Renal cortical epithelial cell (primary cell): ENCODE results near the gene EMID1. TPM values are rescaled to one million over a fixed set of nuclear protein-coding genes. Genes with fewer than 3 reads are reported as not detected.

Experiments used
- DNase-seq: peaks from one replicate; pipeline ENCODE4 v3.0.0-alpha.2; 2011; ENCODE audit warnings: low read depth
- total RNA-seq: library from RNA; depleted of rRNA; stranded (reverse); fragments of >200 nt; gene quantifications from 2 replicates; pipeline ENCODE4 v1.2.3, GENCODE V29; 2014

The EMID1 gene
- total RNA-seq, 1 donor from 2014 or later, result 0.35 TPM

DNA sequence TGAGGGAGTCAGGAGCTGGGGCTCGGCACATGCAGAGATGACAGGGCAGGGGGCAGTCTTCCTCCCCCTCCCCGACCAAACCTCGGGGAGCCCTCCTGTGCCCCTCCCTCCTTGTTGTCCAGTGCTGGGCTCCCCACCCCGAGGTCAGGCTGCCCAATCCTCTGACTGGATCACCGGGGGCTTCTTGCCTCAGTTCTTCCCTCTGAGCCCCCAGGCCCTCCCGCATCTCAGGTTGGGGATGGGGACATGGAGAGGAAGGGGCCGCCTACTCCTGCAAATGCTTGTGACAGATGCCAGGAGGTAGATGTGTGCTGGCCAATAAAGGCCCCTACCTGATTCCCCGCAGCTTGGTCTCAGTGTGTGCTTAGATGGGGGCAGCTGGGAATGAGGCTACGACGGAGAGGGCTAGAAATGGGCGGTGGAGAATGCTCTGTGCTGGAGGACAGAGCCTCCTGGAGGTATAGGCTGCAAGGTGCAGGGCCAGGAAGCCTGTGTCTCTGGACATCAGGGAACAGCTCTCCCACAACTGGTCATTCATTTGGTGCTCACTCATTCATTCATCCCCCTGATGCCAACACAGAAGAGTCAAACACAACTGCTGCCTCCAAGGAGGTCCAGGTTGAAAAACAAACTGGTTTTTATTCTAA lies 53.7 kb downstream of the EMID1 start:
- no peak for DNase-seq

DNA sequence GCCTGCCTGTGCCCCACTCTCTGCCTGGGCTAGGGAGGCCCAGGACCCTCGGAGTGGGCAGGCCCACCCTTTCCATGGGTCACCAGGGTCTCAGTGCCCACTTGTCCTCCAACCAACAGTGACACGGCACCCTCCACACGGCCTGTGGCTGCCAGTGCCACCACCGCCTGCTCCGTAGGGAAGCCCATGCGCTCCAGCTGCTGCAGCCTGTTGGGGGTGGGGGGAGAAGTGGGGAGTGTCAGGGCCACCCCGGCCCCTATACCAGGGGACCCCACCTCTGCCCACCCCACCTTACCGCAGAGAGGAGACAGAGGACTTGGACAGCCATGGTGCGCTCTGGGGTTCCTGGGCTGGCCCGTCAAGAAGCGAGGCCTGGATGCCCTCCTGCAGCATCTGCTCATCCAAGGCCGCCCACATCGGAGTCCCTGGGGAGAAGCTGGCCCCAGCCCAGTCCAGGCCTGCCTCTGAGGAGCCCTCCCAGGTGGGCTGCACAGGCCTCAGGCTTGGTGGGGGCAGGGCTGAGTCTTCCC lies 54.4 kb downstream of the EMID1 start:
- no peak for DNase-seq

DNA sequence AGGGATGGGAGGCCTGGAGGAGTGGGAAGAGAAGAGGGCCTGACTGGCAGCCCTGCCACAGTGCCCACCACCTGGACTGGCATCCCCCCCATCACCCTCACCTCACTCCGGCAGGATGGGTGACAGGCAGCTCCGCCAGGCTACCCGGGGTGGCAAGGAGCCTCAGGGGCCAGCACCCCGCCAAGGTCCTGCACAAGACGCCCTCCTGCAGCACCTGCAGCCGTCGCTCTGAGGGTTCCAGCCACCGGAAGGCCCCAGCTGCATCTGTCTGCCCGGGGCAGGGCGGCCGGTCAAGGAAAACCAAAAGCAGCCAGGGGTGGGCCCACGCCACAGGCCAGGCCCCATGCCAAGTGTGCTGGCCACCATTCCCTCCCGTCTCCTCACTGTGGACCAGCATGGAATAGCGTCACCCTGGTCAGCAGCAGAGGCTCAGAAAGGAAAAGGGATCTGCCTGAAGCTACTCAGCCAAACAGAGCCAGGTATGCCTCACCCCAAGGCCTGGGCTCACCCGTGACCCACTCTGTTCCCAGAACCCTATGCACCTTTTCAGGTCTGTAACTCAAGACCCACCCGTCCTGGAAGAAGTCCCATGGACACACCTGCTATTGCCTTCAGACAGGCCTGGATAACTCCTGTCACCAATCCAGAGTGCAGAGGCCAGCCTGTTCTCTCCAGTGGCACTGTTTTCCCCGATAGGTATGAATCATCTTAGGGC lies 55.1 kb downstream of the EMID1 start:
- DNase-seq, result no peak

DNA sequence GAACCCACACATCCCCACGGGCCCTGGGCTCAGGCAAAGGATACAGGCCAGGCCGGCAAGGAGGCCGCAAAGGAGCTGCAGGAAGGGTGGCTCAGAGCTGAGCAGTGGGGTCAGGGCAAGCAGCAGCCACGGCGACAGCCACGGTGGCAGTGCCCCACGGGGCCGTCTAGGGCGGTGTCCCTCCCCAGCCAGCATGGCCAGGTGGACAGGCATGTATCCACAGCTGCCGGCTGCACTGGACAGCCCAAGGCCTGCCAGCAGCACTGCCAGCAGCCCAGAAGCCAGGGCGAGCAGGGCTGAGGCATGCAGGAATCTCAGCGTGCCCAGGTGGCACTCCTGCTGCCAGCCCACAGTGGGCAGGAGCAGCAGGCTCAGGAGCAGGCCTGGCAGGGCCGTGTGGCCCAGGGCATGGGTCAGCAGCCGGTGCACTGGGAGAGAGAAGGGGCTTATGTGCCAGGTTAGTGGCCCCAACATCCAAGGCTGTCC lies 58.1 kb downstream of the EMID1 start:
- DNase-seq, result no peak

DNA sequence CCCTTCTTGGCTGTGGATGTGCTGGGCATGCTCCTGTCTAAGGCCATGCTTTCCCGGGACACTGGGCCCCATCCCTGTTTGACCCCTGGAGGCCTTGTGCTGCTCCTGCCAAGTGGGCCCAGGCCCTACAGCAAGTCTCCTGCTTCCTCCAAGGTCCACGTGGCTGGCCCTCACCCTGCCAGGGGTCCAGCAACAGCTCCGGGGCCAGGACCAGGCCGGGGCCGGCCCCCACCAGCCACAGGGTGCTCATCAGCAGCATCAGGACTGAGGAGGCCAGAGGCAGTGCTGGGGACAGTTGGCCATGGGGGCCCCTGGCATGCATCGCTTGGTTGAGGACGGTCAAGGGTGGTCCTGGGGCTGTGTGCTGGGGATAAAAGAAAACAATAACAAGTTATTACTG lies 59.6 kb downstream of the EMID1 start:
- DNase-seq, result no peak

DNA sequence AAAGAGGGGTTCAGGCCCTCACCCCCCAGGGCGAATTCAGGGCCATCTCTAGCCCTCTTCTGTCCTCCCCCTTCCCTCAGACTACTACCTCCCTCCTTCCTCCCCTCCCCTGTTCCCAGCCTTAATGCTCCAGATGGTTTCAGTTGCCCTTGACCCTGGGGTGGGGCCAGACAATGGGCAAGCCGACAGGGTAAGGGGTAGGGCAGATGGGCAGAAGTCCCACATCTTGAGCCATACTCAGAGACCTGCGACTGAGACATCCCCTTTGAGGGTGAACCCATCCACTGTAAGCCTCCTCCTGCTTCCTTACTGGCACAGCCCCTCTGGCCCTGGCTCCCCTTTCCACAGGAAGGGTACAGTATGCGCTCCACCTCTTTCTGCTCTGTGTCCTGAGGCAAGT lies 60.2 kb downstream of the EMID1 start:
- no peak for DNase-seq

DNA sequence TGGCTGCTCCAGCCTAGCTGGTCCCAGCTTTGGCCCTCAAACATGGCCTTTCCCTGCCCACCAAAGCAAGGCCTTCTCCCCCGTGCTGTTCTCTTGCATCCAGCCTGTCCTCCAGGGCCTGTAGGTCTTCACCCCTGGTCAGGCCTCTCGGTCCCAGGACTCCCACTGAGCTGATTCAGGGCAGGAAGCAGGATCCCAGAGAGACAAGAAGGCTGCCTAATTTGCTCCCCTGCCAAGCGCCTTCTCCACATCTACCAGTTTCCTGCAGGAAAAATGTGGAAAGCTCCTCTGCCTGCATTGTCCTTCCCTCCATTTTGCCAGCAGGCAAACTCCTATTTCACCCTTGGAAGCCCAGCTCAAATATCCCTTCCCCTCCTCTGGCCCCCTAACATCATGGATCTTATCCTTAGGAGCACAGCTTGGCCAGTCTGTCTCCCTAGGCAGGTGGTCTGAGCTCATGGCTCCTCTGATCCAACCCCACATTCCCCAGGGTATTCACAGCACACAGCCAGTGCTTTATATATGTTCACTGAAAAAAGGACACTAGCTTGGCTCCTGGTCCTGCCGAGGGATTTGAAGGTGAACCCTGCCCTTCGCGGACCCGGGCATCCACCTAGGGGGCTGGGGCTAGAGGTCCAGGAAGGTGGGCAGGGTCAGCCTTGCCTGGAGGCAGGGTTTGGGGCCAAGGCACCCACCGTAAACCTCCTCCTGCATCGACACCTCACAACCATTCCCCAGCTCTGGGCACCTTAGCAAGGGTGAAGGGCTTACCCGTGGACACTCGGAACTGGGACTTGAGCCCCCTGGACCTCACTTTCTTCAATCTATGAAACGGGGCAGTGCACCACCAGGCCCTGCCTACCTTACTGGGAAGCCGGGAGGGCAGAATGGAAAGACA lies 61.1 kb downstream of the EMID1 start:
- no peak for DNase-seq

DNA sequence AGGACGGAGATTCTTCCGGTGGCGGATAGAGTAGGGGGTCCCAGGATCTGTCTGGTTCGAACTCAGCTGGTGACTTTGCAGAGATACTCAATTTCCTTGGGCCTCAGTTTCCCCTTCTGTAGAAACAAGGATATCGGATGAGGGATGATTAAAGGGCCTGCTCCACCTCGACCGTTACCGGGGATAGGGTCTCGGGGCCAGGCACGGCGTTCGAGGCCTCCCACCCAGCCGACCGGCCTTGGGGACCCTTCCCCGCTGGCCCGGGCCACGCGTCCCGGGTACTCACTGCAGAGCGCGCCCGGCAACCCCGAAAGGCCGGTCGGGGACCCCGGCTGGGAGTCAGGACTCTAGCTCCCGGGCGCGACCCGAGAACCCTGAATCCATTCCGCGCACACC lies 61.8 kb downstream of the EMID1 start:
- no peak for DNase-seq

DNA sequence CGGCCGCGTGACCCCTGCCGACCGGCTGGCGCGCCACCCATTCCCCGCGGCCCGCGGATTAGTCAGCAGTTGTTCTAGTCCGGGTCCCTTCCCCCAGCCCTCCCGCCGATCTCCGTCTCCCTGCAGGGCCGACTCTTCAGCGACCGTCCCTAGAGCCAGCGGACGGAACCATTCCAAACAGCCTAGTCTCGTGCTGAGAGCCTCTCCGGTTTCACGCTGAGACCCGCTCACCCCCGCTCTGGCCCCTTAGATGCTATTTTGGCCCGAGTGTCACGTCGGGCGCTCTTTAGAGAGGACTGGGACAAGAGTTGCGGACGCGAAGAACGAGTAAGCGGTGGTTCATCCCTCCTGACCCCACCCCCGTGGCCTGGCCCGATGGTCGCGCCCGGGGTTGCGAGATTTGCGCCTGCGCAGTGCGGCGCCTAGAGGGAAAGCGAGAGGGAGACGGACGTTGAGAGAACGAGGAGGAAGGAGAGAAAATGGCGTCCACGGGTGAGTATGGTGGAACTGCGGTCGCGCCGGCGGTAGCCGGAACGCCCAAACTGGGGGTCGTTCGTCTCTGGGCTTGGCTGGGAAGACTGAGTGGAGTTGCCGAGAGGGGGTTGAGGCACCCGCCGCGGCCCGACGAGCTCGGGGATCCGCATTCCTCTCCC lies 62.3 kb downstream of the EMID1 start, which contains the start of the genes EWSR1 and RHBDD3:
Gene EWSR1 (plus strand): TSS at position 411 of the 653 bp plus-strand sequence. CDS start 69 bp downstream, at position 480.
Gene RHBDD3 (minus strand): TSS at position 124 of the 653 bp plus-strand sequence. CDS start 2,355 bp downstream, outside the sequence.
- DNase-seq, result peak; percentile 80

DNA sequence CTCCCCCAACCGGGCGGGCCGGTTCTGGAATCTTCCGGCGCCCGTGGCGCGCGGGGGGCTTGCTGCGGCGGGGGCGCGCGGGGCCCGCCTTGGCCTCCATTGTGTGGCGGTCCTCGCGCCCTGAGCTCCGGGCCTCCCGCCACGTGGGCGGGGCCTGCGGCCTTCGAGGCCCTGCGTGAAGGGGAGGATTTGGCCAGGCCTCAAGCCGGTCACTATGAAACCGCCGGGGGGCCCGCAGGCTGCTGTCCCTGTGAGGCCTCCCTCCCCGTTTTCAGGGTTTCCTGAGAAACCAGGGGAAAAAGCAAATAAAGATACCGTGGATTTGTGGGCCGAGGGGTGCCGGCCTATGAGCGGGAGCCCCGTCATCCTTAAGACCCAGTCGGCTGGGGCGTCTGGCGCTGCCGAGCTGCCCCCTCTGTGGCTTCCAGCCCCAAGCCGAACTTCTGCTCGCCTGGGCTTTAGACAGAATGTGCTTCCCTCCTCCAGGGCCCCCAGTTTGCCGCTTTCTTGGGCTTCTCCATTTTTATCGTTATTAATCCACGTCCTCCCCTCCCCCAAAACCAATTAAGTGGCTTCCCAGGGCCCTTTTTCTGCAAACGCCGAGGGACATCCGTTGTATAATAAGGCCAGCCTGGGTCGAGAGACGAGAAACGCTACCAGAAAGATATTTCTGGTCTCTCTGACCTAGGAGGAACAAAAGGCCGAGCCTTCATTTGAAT lies 63.0 kb downstream of the EMID1 start:
- DNase-seq, result no peak

DNA sequence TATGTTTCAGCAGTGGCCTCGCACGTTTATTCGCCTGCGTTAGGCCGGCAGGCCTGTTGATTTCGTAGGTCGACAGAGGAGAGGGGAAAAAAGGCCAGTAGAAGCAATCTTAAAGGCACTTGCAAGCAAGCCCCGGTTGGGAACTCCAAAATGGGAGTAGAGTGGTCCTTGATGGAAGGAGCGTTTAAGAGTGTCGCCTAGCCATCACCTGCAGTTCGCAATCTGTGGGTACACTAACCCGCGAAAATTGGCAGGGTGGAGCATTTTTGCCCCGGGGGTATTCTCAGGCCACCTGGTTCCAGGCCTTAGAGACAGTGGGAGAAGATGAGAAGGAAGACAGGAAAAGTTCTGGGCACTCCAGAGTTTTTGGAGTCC lies 63.5 kb downstream of the EMID1 start:
- no peak for DNase-seq

DNA sequence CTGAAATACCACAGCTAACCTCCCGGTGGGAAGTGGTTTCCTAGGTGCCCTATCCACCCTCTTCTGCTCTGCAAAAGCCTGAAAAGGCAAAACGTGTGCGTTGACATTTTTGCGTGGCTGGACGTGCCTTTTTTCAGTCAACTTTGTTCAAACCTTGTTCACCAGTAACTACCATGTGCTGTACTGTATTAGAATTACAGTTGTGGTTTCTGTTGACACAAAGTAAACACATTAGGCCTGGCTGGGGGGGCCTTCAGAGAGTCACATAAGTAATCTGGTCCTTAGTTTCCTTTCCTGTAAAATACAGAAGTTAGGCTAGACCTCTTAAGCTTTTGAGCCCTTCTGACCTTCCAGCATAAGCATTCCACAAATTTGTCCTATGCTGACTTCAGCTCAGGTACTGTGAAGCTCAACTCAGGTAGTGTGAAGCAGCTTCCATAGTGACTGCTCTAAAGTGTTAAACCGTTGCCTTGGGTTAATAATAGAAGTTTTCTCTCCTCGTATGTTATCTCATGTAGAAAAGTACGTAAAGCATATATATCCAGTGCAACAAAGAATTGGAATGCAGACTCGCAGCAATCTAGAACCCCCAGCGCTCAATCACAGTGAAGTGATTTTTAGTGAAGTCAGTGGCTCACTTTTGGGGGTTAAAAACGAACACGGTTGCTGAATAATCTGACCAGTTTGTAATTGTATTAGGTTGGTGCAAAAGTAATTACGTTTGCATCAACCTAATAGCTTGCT lies 64.2 kb downstream of the EMID1 start:
- peak; percentile 19 for DNase-seq

DNA sequence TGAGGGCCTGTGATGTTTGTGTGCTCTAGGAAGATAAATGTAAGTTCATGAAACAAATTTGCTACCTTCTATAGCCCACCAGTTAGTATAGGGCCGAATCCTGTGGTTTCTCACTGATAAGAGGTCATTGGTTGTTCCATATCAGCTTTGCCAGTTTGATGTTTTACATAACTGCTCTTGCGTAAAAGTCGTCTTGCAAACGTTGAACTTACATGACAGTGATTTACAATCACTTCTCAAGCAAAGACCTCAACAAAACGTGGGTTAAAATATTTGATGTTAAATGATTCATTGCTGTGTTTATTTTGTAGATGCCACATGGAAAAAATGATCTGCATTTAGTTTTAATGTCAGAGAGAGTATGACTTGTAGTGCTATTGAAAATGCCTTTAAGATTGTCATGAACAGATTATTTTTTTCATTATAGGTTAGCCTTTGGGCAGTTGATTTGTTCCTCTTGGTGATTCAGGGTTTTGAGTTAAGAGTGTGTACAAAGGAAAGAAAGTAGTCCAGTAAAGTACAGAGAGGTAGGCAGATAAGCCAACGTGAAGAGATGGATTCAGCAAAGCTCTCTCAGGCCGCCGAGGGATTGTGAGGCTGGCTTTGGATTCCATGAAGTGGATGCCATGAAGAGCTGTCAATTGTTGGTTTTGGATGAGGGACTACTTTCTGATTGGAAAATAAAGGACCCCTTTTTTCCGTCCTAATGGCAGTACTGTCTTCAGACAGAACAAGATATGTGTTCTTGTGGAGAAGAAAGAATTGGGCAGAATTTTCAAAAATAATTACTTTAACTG lies 65.0 kb downstream of the EMID1 start:
- DNase-seq, result peak; percentile 45

DNA sequence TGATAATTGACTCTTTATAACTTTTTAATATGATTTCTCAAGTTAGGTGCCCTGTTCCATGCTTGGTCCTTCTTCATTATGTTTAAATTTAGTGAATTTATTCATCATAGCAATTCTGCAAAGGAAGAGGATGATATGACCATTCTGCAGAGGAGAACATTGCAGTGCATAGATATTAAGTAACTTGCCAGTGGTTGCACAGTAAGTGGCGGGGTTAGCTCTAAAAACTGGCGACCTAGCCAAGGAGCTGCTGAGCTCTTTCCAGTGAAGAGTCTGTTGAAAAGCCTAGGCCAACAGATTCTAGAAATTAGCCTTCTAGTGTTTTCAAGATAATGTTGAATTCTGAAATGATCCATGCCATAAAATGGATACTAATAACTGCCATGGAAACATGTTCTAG lies 66.9 kb downstream of the EMID1 start:
- DNase-seq, result no peak

DNA sequence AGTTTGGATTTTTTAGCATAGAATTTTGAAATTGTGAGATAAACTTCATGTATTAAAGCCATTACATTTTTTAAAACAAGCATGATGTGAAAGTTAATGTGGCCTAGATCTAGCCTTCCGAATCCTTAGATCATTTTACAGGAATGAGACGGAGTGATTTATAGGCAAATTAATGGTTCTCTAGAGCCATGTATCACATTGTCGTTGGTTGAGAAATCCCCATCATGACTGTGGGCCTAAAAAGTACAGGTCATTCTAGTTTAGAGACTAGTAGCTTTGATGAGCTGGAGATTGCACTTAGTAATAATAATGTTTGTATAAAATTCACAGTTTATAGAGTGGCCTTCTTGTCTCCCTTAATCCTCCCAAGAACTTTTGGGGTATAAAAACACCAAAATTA lies 69.5 kb downstream of the EMID1 start:
- peak; percentile 60 for DNase-seq

DNA sequence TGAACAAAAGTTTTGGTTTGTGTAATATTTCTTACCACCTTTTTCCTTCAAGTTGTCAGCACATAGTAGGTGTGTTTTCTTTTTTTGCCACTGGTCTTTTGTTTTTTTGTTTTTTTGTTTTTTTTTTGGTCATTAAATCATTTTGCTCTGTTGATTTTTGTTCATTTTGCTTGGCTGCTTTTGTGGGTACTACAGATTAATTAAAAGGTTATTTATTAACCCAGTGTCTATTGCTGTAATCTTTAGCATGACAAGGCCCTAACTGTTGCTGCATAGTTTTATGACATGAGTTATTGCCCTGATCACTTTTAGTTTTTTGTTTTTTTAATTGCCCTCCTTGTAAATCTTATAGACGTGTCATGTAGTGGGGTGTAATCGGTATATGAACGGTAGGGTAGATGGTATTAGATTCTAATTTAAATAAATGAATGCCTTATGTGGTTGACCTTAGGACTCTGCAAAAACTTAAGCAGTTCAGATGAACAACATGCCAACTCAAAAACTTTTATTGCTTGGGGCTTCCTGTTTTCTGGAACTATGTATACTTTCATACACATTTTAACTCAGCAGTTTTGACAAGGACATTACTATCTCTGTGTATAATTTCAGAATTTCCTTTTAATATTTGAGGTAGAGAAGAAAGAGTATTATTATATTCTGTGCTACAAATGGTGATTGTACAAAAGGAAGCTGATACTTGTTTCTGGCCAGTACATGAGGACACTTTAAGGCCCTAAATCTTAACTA lies 70.3 kb downstream of the EMID1 start:
- peak; percentile 85 for DNase-seq

DNA sequence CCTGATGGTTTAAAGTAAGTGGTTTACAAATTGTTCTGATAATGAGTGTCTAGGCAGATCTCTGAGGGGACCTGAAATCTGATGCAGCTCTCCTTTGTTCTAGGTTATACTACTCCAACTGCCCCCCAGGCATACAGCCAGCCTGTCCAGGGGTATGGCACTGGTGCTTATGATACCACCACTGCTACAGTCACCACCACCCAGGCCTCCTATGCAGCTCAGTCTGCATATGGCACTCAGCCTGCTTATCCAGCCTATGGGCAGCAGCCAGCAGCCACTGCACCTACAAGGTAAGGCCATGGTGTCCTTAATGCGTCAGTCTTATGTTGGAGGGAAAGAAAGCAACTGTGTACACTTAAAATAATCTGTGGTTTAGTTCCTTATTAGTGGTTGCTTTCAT lies 72.2 kb downstream of the EMID1 start:
- DNase-seq, result no peak

DNA sequence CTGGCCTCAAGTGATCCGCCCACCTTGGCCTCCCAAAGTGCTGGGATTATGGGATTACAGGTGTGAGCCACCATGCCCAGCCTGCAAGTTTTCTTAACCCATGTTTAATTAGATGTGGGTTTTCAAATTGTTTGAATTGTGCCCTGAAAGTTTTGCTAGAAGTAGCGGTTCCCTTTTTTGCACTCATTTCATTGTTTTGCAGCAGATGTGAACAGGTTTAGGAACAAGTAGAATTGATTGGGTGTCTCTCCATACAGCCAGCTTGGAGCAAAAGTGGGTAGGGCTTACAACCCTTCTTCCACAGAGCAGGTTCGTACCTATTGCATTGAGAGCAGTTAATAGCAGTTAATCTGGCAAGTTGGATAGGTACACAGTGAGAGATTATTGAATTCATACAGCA lies 78.5 kb downstream of the EMID1 start:
- DNase-seq, result no peak

DNA sequence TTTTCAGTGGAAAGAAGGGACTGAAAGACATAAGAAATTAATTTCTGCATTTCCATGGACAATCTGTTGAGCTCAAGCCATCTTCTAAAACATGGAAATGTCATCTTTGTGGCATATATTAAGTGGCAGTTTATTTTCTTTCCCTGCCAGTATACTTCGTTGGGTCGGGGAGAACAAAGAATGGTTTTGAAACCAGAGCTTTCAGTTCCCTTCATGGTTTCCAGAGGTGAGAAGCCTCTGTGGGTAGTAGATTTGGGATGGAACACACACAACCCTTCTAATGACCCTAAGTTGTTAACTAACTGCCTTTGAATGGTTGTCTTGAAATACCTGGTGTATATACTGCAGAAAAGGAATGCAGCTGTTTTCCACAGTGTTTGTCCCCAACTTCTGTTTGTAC lies 83.1 kb downstream of the EMID1 start:
- no peak for DNase-seq
